ENCODE results near the gene CCDC159.
"Not testable (repeated sequence)": the region's sequence is repeated elsewhere in the genome, so short reads cannot be mapped to it uniquely, and the experiment has no call there.

Gene CCDC159

GRCh38 chr19:11370744-11371143 is 24.4 kb downstream of the CCDC159 start:
- no peak for DNase-seq

- DNase-seq, result no peak
Observed at GRCh38 chr19:11373166-11373884, 27.0 kb downstream of the CCDC159 start.

GRCh38 chr19:11373885-11374432 is 27.6 kb downstream of the CCDC159 start:
- no peak for DNase-seq

DNA sequence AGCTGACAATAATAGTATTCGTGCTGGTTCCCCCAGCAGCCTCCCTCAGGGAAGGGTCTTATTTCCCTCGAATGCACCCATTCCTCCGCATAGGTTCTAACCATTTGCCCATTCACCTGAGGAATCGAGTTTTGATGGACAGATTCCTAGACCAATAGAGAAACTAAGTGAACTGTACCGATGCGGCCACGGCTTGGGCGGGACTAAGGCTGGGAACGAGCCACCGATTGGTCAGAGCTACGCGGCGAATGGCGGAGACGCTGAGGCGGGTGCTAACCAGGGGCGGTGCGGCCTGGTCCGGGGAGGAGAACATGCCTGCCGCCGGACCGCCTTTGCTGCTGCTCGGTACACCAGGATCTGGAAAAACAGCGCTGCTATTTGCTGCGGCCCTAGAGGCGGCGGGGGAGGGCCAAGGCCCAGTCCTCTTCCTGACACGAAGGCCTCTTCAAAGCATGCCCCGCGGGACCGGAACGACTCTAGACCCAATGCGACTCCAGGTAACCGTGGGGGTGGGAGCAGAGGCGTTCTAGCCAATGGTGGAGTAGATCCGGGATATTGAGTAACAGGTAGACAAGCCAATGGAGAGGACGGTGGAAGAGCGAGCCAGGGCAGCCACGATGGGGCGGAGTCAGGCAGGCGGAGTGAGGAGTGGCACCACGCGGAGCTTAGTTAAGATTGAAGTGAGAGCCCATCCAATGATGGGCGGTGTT is 28.3 kb downstream of the CCDC159 start, which contains the start of gene SWSAP1:
SWSAP1 (plus strand) TSS at position 234 of the 710 bp plus-strand sequence; CDS start at position 249, 15 bp downstream.
- peak; percentile 93 to 94 (median 94) for DNase-seq

- peak in 3 of 4 experiments; percentile 25 to 71 (median 60) for DNase-seq
Observed at GRCh38 chr19:11375143-11375948, 29.0 kb downstream of the CCDC159 start.

- no peak for DNase-seq
Observed at GRCh38 chr19:11377237-11377636, 30.9 kb downstream of the CCDC159 start.

DNA sequence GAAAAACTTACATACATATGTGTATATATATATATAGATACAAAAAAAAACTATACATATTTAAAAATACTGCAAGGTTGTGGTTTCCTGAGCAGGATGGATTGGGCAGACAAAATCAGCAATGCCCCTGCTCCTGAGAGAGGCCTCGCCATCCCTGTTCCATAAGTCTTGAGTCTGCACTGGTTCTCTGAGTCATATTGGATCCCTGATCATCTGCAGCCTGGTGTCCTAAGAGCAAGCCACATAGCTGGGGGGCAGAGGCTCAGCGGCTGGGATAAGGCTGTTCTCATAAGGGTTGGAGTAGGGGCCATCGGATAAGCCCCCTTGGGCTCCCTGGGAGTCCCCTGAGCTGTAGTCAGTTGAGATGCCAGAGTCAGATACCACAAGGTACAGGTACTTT is 31.4 kb downstream of the CCDC159 start:
- no peak for DNase-seq

DNA sequence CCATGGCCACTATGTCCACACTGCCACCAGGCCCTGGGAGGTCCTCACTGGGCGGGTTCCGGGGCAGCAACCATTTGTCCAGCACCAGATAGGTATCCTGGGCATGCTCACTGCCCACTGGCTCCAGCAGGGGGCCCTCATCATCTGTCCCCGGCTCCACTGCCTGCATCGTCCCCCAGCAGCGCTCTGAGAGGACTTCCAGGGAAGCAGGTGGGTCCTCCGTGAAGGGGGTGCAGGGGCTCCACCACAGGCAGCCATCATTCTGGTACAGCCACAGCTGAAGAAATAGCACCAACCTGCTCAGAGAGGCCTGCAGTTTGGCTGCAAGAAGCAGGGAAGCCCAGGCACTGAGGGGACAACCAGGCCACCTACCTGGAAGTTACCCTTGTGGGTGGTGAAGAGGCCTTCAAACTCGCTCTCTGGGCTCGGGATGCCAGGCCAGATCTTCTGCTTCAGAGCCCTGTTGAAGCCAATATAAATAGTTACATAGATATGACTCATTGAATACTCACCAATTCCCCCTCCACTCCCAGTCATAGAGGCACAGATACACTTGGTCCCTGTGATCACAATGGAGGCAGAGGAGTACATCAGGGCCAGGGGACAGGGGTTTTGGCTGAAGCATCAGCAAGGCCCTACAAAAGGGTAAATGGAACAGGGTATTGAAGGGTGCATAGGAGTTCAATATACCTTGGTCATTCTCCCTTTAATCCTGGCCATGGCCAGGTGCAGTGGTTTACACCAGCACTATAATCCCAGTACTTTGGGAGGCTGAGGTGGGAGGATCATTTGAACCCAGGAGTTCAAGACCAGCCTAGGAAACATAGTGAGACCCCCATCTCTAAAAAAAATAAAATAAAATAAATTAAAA is 32.2 kb downstream of the CCDC159 start:
- DNase-seq, result no peak

- DNase-seq, result not testable (repeated sequence)
Observed at GRCh38 chr19:11379269-11379845, 33.0 kb downstream of the CCDC159 start.

- DNase-seq, result no peak
Observed at GRCh38 chr19:11379857-11380350, 33.6 kb downstream of the CCDC159 start.

GRCh38 chr19:11380653-11381537 is 34.6 kb downstream of the CCDC159 start:
- peak; percentile 67 to 95 (median 86) for DNase-seq

GRCh38 chr19:11382898-11383705 is 36.8 kb downstream of the CCDC159 start:
- DNase-seq, result peak in 1 of 4 experiments; percentile 16

GRCh38 chr19:11383706-11384048 is 37.4 kb downstream of the CCDC159 start:
- no peak for DNase-seq

- DNase-seq, result no peak
Observed at GRCh38 chr19:11384778-11385129, 38.4 kb downstream of the CCDC159 start.

DNA sequence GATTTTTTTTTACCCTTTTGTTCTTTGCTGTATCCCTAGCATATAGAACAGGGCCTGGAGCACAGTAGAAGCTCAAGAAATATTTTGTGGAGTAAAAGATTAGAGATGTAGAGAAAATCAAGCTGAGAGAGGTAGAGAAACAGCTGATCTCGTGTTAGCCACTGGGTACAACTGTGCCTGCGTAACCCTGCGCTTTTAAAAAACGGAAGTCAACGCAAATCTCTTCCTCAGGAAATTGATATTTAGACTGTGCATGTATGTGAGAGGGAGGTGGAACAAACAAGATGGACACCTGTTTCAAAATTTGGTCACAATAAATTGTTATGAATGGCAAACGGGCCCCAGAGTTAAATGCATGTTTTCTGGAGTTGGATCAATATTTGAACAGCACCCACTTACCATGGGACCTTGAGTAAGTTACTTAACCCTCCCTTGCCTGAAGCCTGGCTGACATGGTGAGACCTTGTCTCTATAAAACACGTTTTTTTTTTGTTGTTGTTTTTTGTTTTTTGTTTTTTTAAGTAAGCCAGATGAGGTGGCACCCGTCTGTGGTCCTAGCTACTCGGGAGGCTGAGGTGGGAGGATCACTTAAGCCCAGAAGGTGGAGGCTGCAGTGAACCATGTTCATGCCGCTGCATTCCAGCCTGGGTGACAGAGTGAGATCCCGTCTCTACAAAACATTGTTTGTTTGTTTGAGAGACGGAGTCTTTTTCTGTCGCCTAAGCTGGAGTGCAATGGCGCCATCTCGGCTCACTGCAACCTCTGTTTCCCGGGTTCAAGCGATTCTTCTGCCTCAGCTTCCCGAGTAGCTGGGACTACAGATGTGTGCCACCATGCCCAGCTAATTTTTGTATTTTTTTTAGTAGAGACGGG is 41.1 kb downstream of the CCDC159 start:
- no peak for DNase-seq

DNA sequence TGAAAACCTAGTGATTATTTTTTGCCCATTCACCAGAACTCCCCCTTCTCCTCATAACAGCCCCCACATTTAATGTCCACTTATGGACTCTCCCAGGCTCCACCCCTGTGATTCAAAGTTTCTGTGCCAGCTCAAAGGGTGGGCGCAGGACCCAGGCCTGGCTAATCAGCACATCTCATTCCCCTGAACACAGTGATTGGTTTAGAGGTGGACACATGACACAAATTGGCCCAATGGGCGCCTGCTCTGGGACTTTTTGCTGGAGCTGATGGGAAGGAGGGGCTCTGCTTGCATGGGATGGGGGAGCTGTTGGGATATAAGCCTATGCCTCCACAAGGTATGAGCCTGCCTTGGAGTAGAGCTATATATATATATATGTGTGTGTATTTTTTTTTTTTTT is 44.0 kb downstream of the CCDC159 start:
- no peak for DNase-seq

DNA sequence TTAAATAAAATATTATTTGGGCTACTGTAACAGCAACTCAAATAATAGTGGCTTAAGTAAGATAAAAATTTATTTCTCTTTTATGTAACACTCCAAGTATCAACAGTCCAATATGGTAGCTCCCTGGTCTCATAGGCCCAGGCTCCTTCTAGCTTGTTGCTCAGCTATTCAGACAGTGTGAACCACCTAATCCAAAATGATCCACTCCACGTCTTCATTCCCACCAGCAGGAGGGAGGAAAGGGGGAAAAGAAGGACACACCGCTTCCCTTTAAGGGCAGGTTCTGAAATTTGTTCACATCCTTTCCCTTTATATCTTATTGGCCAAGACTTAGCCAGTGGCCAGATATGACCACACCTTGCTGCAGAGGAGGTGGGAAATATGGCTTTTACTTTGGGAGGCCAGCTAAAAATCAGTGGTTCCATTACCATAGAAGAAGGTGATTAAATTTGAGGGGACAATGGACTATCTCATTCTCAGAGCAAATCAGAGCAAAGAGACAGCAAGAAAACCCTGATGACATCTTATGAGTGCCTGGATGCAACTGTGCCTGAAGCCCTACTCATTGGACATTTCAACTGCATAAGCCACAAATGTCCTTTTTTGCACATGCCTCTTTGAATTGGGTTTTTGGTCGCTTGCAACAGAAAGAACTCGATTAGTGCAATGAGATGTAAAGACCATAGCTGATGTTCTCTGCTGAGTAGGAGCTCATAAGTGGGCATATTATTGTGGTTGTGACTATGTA is 44.8 kb downstream of the CCDC159 start:
- no peak for DNase-seq

- no peak for DNase-seq
Observed at GRCh38 chr19:11397089-11397610, 50.8 kb downstream of the CCDC159 start.

Data from activated naive CD4-positive, alpha-beta T cell (primary cell).